HCT116 (cell line): ENCODE results near the gene ASF1A. TPM values are rescaled to one million over a fixed set of nuclear protein-coding genes. Genes with fewer than 3 reads are reported as not detected.

Experiments used
- ATAC-seq: fragments of 200-7000 bp; cut with Tn5 transposase; 2 replicates; pipeline ENCODE4 v1.9.1; 2020; ENCODE audit warnings: mild to moderate bottlenecking, moderate library complexity
- BruUV-seq: library from RNA; stranded (reverse); fragments of 400-500 nt; replicated peaks from 2 replicates; lab custom pipeline; 2021; lab: Mats Ljungman, UMichigan
- CTCF ChIA-PET: fragments of 300-600 bp; sonication (Branson Sonifier 250); formaldehyde crosslinking; loops from one replicate; lab custom pipeline; 2021; ENCODE audit warnings: antibody characterized with exemption; lab: Charles Lee
- POLR2A ChIA-PET: fragments of 300-600, 350-600 bp; sonication (Branson Sonifier 250); formaldehyde crosslinking; loops from one replicate; lab custom pipeline; 2021; ENCODE audit warnings: antibody characterized with exemption; lab: Charles Lee
- RAD21 ChIA-PET, 2 experiments: fragments of 300-600 bp; sonication (Branson Sonifier 250); formaldehyde crosslinking; loops; one replicate each; lab custom pipeline; 2023; ENCODE audit warnings: low total read pairs in 2 of 2; ENCODE audit not compliant: uncharacterized antibody in 2 of 2, unreplicated experiment in 2 of 2, low non-redundant PET in 1 of 2; lab: Charles Lee
- DNase-seq: peaks from one replicate; pipeline ENCODE4 v3.0.0-alpha.2; 2010; ENCODE audit warnings: low read depth, low spot score
- H2AFZ ChIP-seq: fragments of 200-600 bp; shearing (Covaris generic), sonication (generic); 2 replicates; pipeline ENCODE4 v1.6.1; 2017; ENCODE audit warnings: low read depth, mixed run types, mixed read lengths, antibody characterized with exemption, low read length; ENCODE audit not compliant: poor library complexity, severe bottlenecking
- H3K27ac ChIP-seq: 2 replicates; pipeline ENCODE4 v1.5.1; 2012; ENCODE audit warnings: low read depth, low read length
- H3K27me3 ChIP-seq: fragments of 200-600 bp; sonication (generic); 2 replicates; pipeline ENCODE4 v1.6.1; 2016; ENCODE audit warnings: mixed run types, low read length, mixed read lengths; ENCODE audit not compliant: insufficient read depth
- H3K36me3 ChIP-seq, 2 experiments: fragments of 200-500 bp in 1 of 2; fragments of 200-600 bp in 1 of 2; sonication (Bioruptor generic) in 1 of 2; sonication (generic) in 1 of 2; 2 replicates each; pipeline versions ENCODE4 v1.5.1 to v1.6.1; 2014 to 2016; ENCODE audit warnings: low read length in 2 of 2, inconsistent platforms in 1 of 2, mixed read lengths in 1 of 2, mixed run types in 1 of 2; ENCODE audit not compliant: insufficient read depth in 2 of 2, control insufficient read depth in 1 of 2
- H3K4me1 ChIP-seq, 2 experiments: fragments of 200-600 bp in 1 of 2; sonication (generic) in 1 of 2; 2 replicates each; pipeline versions ENCODE4 v1.5.1 to v1.6.1; 2012 to 2017; ENCODE audit warnings: low read length in 2 of 2, inconsistent platforms in 1 of 2, mild to moderate bottlenecking in 1 of 2, mixed read lengths in 1 of 2, mixed run types in 1 of 2, moderate library complexity in 1 of 2; ENCODE audit not compliant: insufficient read depth in 2 of 2, control insufficient read depth in 1 of 2
- H3K4me2 ChIP-seq: fragments of 200-600 bp; sonication (generic); 2 replicates; pipeline ENCODE4 v1.6.1; 2017; ENCODE audit warnings: mixed run types, low read length, mixed read lengths
- H3K4me3 ChIP-seq, 2 experiments: fragments of 200-600 bp in 1 of 2; sonication (generic) in 1 of 2; replicated peaks in 1 of 2; 2 replicates each; pipeline ENCODE4 v1.5.1; 2011 to 2016; ENCODE audit warnings: low read length in 2 of 2, control low read depth in 1 of 2, low read depth in 1 of 2, mild to moderate bottlenecking in 1 of 2, mixed read lengths in 1 of 2, mixed run types in 1 of 2
- H3K79me2 ChIP-seq: fragments of 200-600 bp; sonication (generic); 2 replicates; pipeline ENCODE4 v1.6.1; 2017; ENCODE audit warnings: mild to moderate bottlenecking, mixed run types, low read length, moderate library complexity, mixed read lengths; ENCODE audit not compliant: insufficient read depth
- H3K9ac ChIP-seq: fragments of 200-600 bp; sonication (generic); 2 replicates; pipeline ENCODE4 v1.6.1; 2016; ENCODE audit warnings: low read length, mixed read lengths
- H3K9me2 ChIP-seq: fragments of 200-600 bp; sonication (generic), shearing (Covaris generic); 2 replicates; pipeline ENCODE4 v1.6.1; 2017; ENCODE audit warnings: mixed run types, mild to moderate bottlenecking, moderate library complexity; ENCODE audit not compliant: insufficient read depth
- H3K9me3 ChIP-seq, 2 experiments: fragments of 200-500 bp in 1 of 2; fragments of 200-600 bp in 1 of 2; sonication (Bioruptor generic) in 1 of 2; sonication (generic) in 1 of 2; 2 replicates each; pipeline ENCODE4 v1.6.1; 2014 to 2017; ENCODE audit warnings: low read length in 2 of 2, mixed read lengths in 2 of 2, inconsistent platforms in 1 of 2, low read depth in 1 of 2, mild to moderate bottlenecking in 1 of 2, mixed run types in 1 of 2, moderate library complexity in 1 of 2; ENCODE audit not compliant: control insufficient read depth in 1 of 2, insufficient read depth in 1 of 2
- H4K20me1 ChIP-seq: fragments of 200-600 bp; sonication (generic), shearing (Covaris generic); 2 replicates; pipeline ENCODE4 v1.6.1; 2017; ENCODE audit warnings: mixed run types, mild to moderate bottlenecking, moderate library complexity; ENCODE audit not compliant: insufficient read depth
- ATF3 ChIP-seq: IDR thresholded peaks from 2 replicates; pipeline ENCODE4 v1.6.1; 2012
- CBX3 ChIP-seq: IDR thresholded peaks from 2 replicates; pipeline ENCODE4 v1.6.1; 2012; ENCODE audit warnings: low read depth
- CEBPB ChIP-seq: IDR thresholded peaks from 2 replicates; pipeline ENCODE4 v1.6.1; 2012; ENCODE audit warnings: low read depth
- CTCF ChIP-seq, 3 experiments: fragments of 200-600 bp in 1 of 3; sonication (generic) in 1 of 3; IDR thresholded peaks in 2 of 3; conservative IDR thresholded peaks in 1 of 3; 2 replicates each; pipeline ENCODE4 v1.5.1; 2012 to 2017; ENCODE audit warnings: low read depth in 2 of 3, low read length in 2 of 3, antibody characterized with exemption in 1 of 3, borderline replicate concordance in 1 of 3, control low read depth in 1 of 3, mild to moderate bottlenecking in 1 of 3, mixed read lengths in 1 of 3, mixed run types in 1 of 3, moderate library complexity in 1 of 3; ENCODE audit not compliant: insufficient read depth in 1 of 3
- EGR1 ChIP-seq: IDR thresholded peaks from 2 replicates; pipeline ENCODE4 v1.6.1; 2012; ENCODE audit warnings: low read depth
- ELF1 ChIP-seq: IDR thresholded peaks from 2 replicates; pipeline ENCODE4 v1.6.1; 2012; ENCODE audit warnings: low read depth, borderline replicate concordance
- EZH2 ChIP-seq: fragments of 200-600 bp; sonication (generic); IDR thresholded peaks from 2 replicates; pipeline ENCODE4 v1.6.1; 2017; ENCODE audit warnings: antibody characterized with exemption, mixed run types
- EZH2phosphoT487 ChIP-seq: fragments of 200-600 bp; IDR thresholded peaks from 2 replicates; pipeline ENCODE4 v1.6.1; 2018; ENCODE audit warnings: antibody characterized with exemption, borderline replicate concordance
- FOSL1 ChIP-seq: IDR thresholded peaks from 2 replicates; pipeline ENCODE4 v1.6.1; 2012; ENCODE audit warnings: low read depth
- JUND ChIP-seq: IDR thresholded peaks from 2 replicates; pipeline ENCODE4 v1.6.1; 2012
- POLR2A ChIP-seq: IDR thresholded peaks from 2 replicates; pipeline ENCODE4 v1.7.0; 2011; ENCODE audit warnings: borderline replicate concordance; ENCODE audit not compliant: insufficient read depth, insufficient read length; ENCODE audit errors: extremely low read depth
- POLR2AphosphoS5 ChIP-seq: IDR thresholded peaks from 2 replicates; pipeline ENCODE4 v1.6.1; 2011; ENCODE audit warnings: mild to moderate bottlenecking, low read depth, low read length, moderate library complexity
- RAD21 ChIP-seq: IDR thresholded peaks from 2 replicates; pipeline ENCODE4 v1.6.1; 2012; ENCODE audit warnings: low read depth, mild to moderate bottlenecking
- REST ChIP-seq: IDR thresholded peaks from 2 replicates; pipeline ENCODE4 v1.6.1; 2012; ENCODE audit warnings: low read depth
- SIN3A ChIP-seq: IDR thresholded peaks from 2 replicates; pipeline ENCODE4 v1.6.1; 2012; ENCODE audit warnings: low read depth
- SP1 ChIP-seq: IDR thresholded peaks from 2 replicates; pipeline ENCODE4 v1.6.1; 2012; ENCODE audit warnings: low read depth
- SRF ChIP-seq: IDR thresholded peaks from 2 replicates; pipeline ENCODE4 v1.6.1; 2012; ENCODE audit warnings: low read depth
- TCF7L2 ChIP-seq: IDR thresholded peaks from 2 replicates; pipeline ENCODE4 v1.7.0; 2011; ENCODE audit warnings: borderline replicate concordance, inconsistent platforms; ENCODE audit not compliant: insufficient read depth, insufficient read length; ENCODE audit errors: extremely low read depth
- YY1 ChIP-seq: IDR thresholded peaks from 2 replicates; pipeline ENCODE4 v1.6.1; 2011; ENCODE audit warnings: low read length, low read depth, moderate library complexity, mild to moderate bottlenecking; ENCODE audit not compliant: insufficient replicate concordance; ENCODE audit errors: extremely low read depth
- ZFX ChIP-seq: fragments of 450-650 bp; IDR thresholded peaks from 2 replicates; pipeline ENCODE4 v1.6.1; 2017
- ZNF274 ChIP-seq: fragments of 200-500 bp; sonication (Bioruptor generic); IDR thresholded peaks from 2 replicates; pipeline ENCODE4 v1.6.1; 2014; ENCODE audit warnings: mild to moderate bottlenecking, low read depth, low read length, inconsistent platforms
- intact Hi-C: fragments of 100-400 bp; cut with micrococcal nuclease; formaldehyde crosslinking; loops from 2 replicates; pipeline ENCODE4 v1.10.0; 2022
- total RNA-seq: library from RNA; stranded (reverse); gene quantifications from one replicate; pipeline ENCODE4 v1.2.1, GENCODE V29; 2021; ENCODE audit not compliant: unreplicated experiment
- TF ChIP-seq, protein P1 (sequence below): IDR thresholded peaks from 2 replicates; pipeline ENCODE4 v1.6.1; 2012

ASF1A gene
- total RNA-seq, 1 experiment from 2014 or later: 23.3 TPM

GRCh38 chr6:118896339-118897136 lies 2.6 kb downstream of the ASF1A start:
- Histone ChIP-seq H2AFZ (no peak overlapping the region), H3K4me2 (peak overlapping the region; percentile 76), H4K20me1 (no peaks in the 10 kb centered on the region), H3K79me2 (peaks cover 83% of the 10 kb centered on the region), H3K4me1 (peaks cover 12 to 21% of the 10 kb centered on the region in 2 experiments), H3K9me3 (no peaks in the 10 kb centered on the region), H3K9me2 (no peaks in the 10 kb centered on the region), H3K27ac (peak overlapping the region; percentile 85), H3K36me3 (peaks cover 7 to 11% of the 10 kb centered on the region in 2 experiments; a peak in 2 of 4 replicates), H3K27me3 (no peaks in the 10 kb centered on the region), H3K4me3 (peak overlapping the region; percentile 56 to 93), H3K9ac (peak overlapping the region; percentile 87)
- ATAC-seq (no peak), DNase-seq (peak; percentile 69)
- ChIA-PET RAD21 (no interaction called here), POLR2A (interaction anchor here (0.7 to 1.1 kb wide), 3 partner anchors 14 to 228 kb away, joined by 3 to 4 read pairs (median 3); no protein-coding TSS in a partner anchor), CTCF (interaction anchor here (0.8 to 2.2 kb wide), 4 partner anchors 13 to 214 kb away, joined by 3 to 9 read pairs (median 5); no protein-coding TSS in a partner anchor)
- intact Hi-C loops: loop anchor here (10.0 kb wide), 2 partner anchors 242 to 332 kb away; partner anchors contain the start of gene CEP85L
- no TSS peak for BruUV-seq
- TF ChIP-seq CBX3: peak; percentile 78
- no peak for TF ChIP-seq POLR2AphosphoS5
- TF ChIP-seq FOSL1: peak; percentile 69
- no peak for TF ChIP-seq POLR2A
- TF ChIP-seq CTCF (IDR thresholded peaks at IDR 0.05 in 2 of 3, conservative IDR thresholded peaks at IDR 0.05 in 1 of 3; ENCODE audit: borderline replicate concordance in 1 of 3, insufficient read depth in 1 of 3, low read depth in 2 of 3, low read length in 2 of 3): peak; percentile 28 to 45 (median 44); a peak in 3 of 6 replicates
- peak; percentile 60 for TF ChIP-seq CEBPB
- TF ChIP-seq YY1: no peak
- TF ChIP-seq EGR1: peak; percentile 17; the same call in 1 of the 2 replicates
- TF ChIP-seq ATF3: no peak
- TF ChIP-seq SRF: peak; percentile 63; the same call in 1 of the 2 replicates
- no peak for TF ChIP-seq EZH2phosphoT487
- no peak for TF ChIP-seq EZH2
- TF ChIP-seq ZFX: no peak
- TF ChIP-seq SP1: no peak
- no peak for TF ChIP-seq ELF1
- no peak for TF ChIP-seq TCF7L2
- TF ChIP-seq, protein P1, sequence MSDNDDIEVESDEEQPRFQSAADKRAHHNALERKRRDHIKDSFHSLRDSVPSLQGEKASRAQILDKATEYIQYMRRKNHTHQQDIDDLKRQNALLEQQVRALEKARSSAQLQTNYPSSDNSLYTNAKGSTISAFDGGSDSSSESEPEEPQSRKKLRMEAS: peak; percentile 54
- peak; percentile 58; the same call in 1 of the 2 replicates for TF ChIP-seq SIN3A
- 0 out of 2 replicates have a peak, but pooled peaks have one; percentile 17 for TF ChIP-seq RAD21
- TF ChIP-seq JUND: 0 out of 2 replicates have a peak, but pooled peaks have one; percentile 36
- no peak for TF ChIP-seq REST
- no peak for TF ChIP-seq ZNF274
